BJ (cell line): ENCODE data around the gene INSL3. TPM values are rescaled to one million over a fixed set of nuclear protein-coding genes. Genes with fewer than 3 reads are reported as not detected.

Source experiments
- CTCF ChIA-PET: fragments of 350-600 bp; formaldehyde crosslinking; extraction: SDS; loops from one replicate; lab custom pipeline; 2021; ENCODE audit warnings: antibody characterized with exemption, inconsistent platforms; lab: Yijun Ruan, JAX
- POLR2A ChIA-PET: fragments of 300-600 bp; sonication (Branson Sonifier 250); formaldehyde crosslinking; extraction: SDS; loops from one replicate; lab custom pipeline; 2021; ENCODE audit warnings: antibody characterized with exemption; lab: Charles Lee
- DNase-seq: peaks from one replicate; pipeline ENCODE4 v3.0.0-alpha.2; 2011; ENCODE audit warnings: low read depth
- H3K27me3 ChIP-seq: 2 replicates; pipeline ENCODE4 v1.6.0; 2011; ENCODE audit warnings: low read length; ENCODE audit not compliant: control insufficient read depth, insufficient read depth
- H3K36me3 ChIP-seq: 2 replicates; pipeline ENCODE4 v1.5.1; 2011; ENCODE audit warnings: low read length; ENCODE audit not compliant: control insufficient read depth, insufficient read depth
- H3K4me3 ChIP-seq: 2 replicates; pipeline ENCODE4 v1.5.1; 2011; ENCODE audit warnings: low read depth, mild to moderate bottlenecking, control low read depth, low read length
- CTCF ChIP-seq: IDR thresholded peaks from 2 replicates; pipeline ENCODE4 v1.5.1; 2011; ENCODE audit warnings: low read depth, mild to moderate bottlenecking, control low read depth, inconsistent platforms, low read length, moderate library complexity; ENCODE audit not compliant: insufficient read depth
- polyA plus RNA-seq: library from polyadenylated mRNA; depleted of rRNA; stranded (reverse); fragments of >200 nt; gene quantifications from 2 replicates; pipeline ENCODE4 v1.2.3, GENCODE V29; 2011

INSL3 gene
- polyA plus RNA-seq, 1 experiment, result 0.18 TPM

- no peak for DNase-seq
- TF ChIP-seq CTCF, result no peak
- Histone ChIP-seq H3K4me3 (no peak overlapping the region), H3K36me3 (peaks cover 4% of the 10 kb centered on the region), H3K27me3 (no peaks in the 10 kb centered on the region)
- ChIA-PET POLR2A (no interaction called here), CTCF (interaction anchor here (0.9 to 1.2 kb wide), 2 partner anchors 20 to 98 kb away, joined by 3 to 5 read pairs; partner anchors contain the start of gene RPL18A)
These were observed 18.7 kb upstream of the INSL3 start for GRCh38 chr19:17840019-17840418.

GRCh38 chr19:17837972-17838371 lies 16.7 kb upstream of the INSL3 start:
- peaks cover 2% of the 10 kb centered on the region for H3K36me3 ChIP-seq
- H3K4me3 ChIP-seq, result no peak overlapping the region
- H3K27me3 ChIP-seq, result no peaks in the 10 kb centered on the region
- no peak for DNase-seq
- CTCF ChIA-PET, result no interaction called here
- no peak for TF ChIP-seq CTCF
- POLR2A ChIA-PET, result no interaction called here

GRCh38 chr19:17836530-17836929 lies 15.2 kb upstream of the INSL3 start:
- no peak for TF ChIP-seq CTCF
- ChIA-PET POLR2A (no interaction called here), CTCF (no interaction called here)
- DNase-seq, result no peak
- H3K36me3 ChIP-seq, result peaks cover 1% of the 10 kb centered on the region
- no peaks in the 10 kb centered on the region for H3K27me3 ChIP-seq
- H3K4me3 ChIP-seq, result no peak overlapping the region

- H3K27me3 ChIP-seq, result no peaks in the 10 kb centered on the region
- no peaks in the 10 kb centered on the region; the same call in none of the 2 replicates for H3K36me3 ChIP-seq
- ChIA-PET POLR2A (no interaction called here), CTCF (interaction anchor here (1.2 kb wide), 1 partner anchor 51 kb away, joined by 3 read pairs; no protein-coding TSS in a partner anchor)
- DNase-seq, result no peak
- no peak for TF ChIP-seq CTCF
- H3K4me3 ChIP-seq, result no peak overlapping the region
These were observed 14.1 kb upstream of the INSL3 start for GRCh38 chr19:17835182-17836006.

- H3K27me3 ChIP-seq, result no peaks in the 10 kb centered on the region
- no peak for DNase-seq
- ChIA-PET CTCF (interaction anchor here (1.1 to 1.2 kb wide), 2 partner anchors 50 to 105 kb away, joined by 3 to 4 read pairs; no protein-coding TSS in a partner anchor), POLR2A (no interaction called here)
- H3K4me3 ChIP-seq, result no peak overlapping the region
- H3K36me3 ChIP-seq, result no peaks in the 10 kb centered on the region; the same call in none of the 2 replicates
- TF ChIP-seq CTCF, result peak; percentile 21; the same call in 1 of the 2 replicates
These were observed 13.2 kb upstream of the INSL3 start for GRCh38 chr19:17834350-17835181.
